AG04450 (cell line): ENCODE results near the gene RAB19. TPM values are rescaled to one million over a fixed set of nuclear protein-coding genes. Genes with fewer than 3 reads are reported as not detected.
"Not testable (repeated sequence)": the region's sequence is repeated elsewhere in the genome, so short reads cannot be mapped to it uniquely, and the experiment has no call there.

Experiments used
- CTCF ChIA-PET: fragments of 300-600, 350-600 bp; formaldehyde crosslinking; extraction: SDS; loops from one replicate; lab custom pipeline; 2022; ENCODE audit warnings: antibody characterized with exemption, inconsistent platforms; lab: Charles Lee
- POLR2A ChIA-PET: fragments of 350-600 bp; formaldehyde crosslinking; extraction: SDS; loops from one replicate; lab custom pipeline; 2021; ENCODE audit warnings: antibody characterized with exemption, inconsistent platforms; lab: Yijun Ruan, JAX
- DNase-seq: peaks from one replicate; pipeline ENCODE4 v3.0.0-alpha.2; 2011; ENCODE audit warnings: low read depth, low spot score
- H3K27ac ChIP-seq: one replicate; pipeline ENCODE4 v1.5.1; 2012; ENCODE audit warnings: low read depth, low read length, control low read depth
- H3K27me3 ChIP-seq: one replicate; pipeline ENCODE4 v1.6.0; 2012; ENCODE audit warnings: low read length; ENCODE audit not compliant: control insufficient read depth, insufficient read depth
- H3K4me3 ChIP-seq: 2 replicates; pipeline ENCODE4 v1.5.1; 2011; ENCODE audit warnings: mild to moderate bottlenecking, low read depth, low read length, control low read depth
- H3K9me3 ChIP-seq: 2 replicates; pipeline ENCODE4 v1.5.1; 2012; ENCODE audit warnings: low read length; ENCODE audit not compliant: control insufficient read depth, insufficient read depth
- polyA plus RNA-seq: library from polyadenylated mRNA; depleted of rRNA; stranded (reverse); fragments of >200 nt; gene quantifications from 2 replicates; pipeline ENCODE4 v1.2.3, GENCODE V29; 2011
- TF ChIP-seq, protein P1 (sequence below): IDR thresholded peaks from 2 replicates; pipeline ENCODE4 v1.5.1; 2011; ENCODE audit warnings: low read depth, low read length, control low read depth, inconsistent platforms

The RAB19 gene
- polyA plus RNA-seq, 1 experiment, result not detected

DNA sequence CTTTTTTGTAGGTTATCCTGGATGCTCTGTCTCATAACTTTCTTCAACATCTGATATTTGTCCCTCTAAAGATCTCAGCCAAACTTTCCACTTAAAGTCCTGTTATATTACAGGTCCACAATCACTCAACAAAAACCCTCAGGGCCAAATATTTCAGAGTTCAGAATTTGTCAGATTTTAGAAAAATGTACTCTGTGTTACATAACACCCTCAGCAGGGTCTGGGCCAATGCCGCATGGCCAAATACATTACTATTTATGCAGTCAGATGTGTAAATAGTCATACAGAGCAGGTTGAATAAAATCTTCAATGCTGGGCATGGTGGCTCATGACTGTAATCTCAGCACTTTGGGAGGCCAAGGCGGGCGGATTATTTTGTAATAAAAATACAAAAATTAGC, 11.5 kb downstream of the RAB19 start:
- CTCF ChIA-PET, result no interaction called here
- TF ChIP-seq, protein P1, sequence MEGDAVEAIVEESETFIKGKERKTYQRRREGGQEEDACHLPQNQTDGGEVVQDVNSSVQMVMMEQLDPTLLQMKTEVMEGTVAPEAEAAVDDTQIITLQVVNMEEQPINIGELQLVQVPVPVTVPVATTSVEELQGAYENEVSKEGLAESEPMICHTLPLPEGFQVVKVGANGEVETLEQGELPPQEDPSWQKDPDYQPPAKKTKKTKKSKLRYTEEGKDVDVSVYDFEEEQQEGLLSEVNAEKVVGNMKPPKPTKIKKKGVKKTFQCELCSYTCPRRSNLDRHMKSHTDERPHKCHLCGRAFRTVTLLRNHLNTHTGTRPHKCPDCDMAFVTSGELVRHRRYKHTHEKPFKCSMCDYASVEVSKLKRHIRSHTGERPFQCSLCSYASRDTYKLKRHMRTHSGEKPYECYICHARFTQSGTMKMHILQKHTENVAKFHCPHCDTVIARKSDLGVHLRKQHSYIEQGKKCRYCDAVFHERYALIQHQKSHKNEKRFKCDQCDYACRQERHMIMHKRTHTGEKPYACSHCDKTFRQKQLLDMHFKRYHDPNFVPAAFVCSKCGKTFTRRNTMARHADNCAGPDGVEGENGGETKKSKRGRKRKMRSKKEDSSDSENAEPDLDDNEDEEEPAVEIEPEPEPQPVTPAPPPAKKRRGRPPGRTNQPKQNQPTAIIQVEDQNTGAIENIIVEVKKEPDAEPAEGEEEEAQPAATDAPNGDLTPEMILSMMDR, result no peak
- Histone ChIP-seq H3K27me3 (peaks cover 12% of the 10 kb centered on the region), H3K9me3 (no peaks in the 10 kb centered on the region), H3K27ac (no peak overlapping the region), H3K4me3 (no peak overlapping the region)
- POLR2A ChIA-PET, result no interaction called here
- DNase-seq, result no peak

DNA sequence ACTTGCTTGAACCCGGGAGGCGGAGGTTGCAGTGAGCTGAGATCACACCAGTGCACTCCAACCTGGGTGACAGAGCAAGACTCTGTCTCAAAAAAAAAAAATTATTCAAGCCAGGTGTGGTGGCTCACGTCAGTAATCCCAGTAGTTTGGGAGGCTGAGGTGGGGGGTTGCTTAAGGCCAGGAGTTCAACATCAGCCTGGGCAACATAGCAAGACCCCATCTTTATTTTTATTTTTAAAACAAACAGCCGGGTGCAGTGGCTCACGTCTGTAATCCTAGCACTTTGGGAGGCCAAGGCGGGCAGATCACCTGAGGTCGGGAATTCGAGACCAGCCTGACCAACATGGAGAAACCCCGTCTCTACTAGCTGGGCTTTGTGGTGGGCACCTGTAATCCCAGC, 12.0 kb downstream of the RAB19 start:
- CTCF ChIA-PET, POLR2A ChIA-PET, DNase-seq: not testable (repeated sequence)

DNA sequence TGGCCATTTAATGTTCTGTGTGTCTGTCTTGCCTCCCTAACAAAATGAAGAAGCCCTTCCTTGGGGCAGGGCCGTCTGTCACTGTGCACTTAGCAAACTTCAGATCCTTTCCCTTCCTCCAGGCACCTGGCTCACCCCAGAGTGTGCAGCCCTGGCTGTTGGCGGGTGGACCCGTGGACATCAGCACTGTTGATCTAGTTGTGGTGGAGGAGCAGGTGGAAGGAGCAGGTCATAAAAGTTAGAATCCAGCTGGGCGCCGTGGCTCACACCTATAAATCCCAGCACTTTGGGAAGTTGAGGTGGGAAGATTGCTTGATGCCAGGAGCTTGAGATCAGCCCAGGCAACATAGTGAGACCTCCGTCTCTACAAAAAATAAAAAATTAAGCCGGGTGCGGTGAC, 12.7 kb downstream of the RAB19 start:
- DNase-seq, result no peak
- ChIA-PET CTCF (interaction anchor here (0.5 to 0.6 kb wide), 2 partner anchors 82 to 231 kb away, joined by 3 read pairs; no protein-coding TSS in a partner anchor), POLR2A (no interaction called here)
- no peaks in the 10 kb centered on the region for H3K9me3 ChIP-seq
- TF ChIP-seq, protein P1, result no peak
- H3K4me3 ChIP-seq, result no peak overlapping the region
- no peak overlapping the region for H3K27ac ChIP-seq
- peaks cover 14% of the 10 kb centered on the region for H3K27me3 ChIP-seq

More for the DNA sequence above, 12.0 kb downstream of the RAB19 start:
- H3K9me3 ChIP-seq, H3K27ac ChIP-seq, H3K4me3 ChIP-seq: not testable (repeated sequence)
- H3K27me3 ChIP-seq, result peaks cover 14% of the 10 kb centered on the region

DNA sequence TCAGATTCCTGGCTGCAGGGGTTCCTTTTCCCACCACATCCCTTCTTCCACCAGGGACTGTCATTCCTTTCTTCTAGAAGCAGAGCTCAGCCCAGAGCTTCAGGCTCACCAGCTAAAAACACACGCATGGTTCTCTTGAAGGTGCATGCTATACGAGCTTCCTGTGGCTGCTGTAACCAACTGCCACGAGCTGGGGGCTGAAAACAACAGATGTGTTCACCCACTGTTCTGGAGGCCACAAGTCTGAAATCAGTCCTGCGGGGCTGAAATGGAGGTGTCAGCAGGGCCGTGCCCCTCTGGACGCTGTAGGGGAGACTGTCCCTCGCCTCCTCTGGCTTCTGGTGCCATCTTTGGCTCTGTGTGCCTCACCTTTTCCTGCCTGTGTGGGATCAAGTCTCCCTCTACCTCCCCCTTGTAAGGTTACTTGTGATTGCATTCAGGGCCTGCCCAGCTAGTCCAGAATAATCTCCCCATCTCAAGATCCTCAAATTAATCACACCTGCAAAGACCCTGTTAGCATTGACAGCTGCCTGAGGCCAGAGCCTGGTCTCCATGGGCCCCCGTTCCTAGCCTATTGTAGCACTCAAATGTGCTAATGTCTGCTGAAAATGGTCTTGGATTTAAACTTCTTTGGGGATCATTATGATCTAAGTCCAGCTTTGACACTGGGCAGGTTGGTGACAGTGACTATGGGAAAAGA, 13.7 kb downstream of the RAB19 start:
- TF ChIP-seq, protein P1, result no peak
- H3K4me3 ChIP-seq, result no peak overlapping the region
- ChIA-PET CTCF (interaction anchor here (0.6 to 0.8 kb wide), 2 partner anchors 83 to 598 kb away, joined by 3 to 5 read pairs; no protein-coding TSS in a partner anchor), POLR2A (interaction anchor here (0.6 kb wide), 1 partner anchor 211 kb away, joined by 5 read pairs; no protein-coding TSS in a partner anchor)
- H3K27me3 ChIP-seq, result peaks cover 12% of the 10 kb centered on the region
- no peak overlapping the region for H3K27ac ChIP-seq
- no peaks in the 10 kb centered on the region for H3K9me3 ChIP-seq
- DNase-seq, result no peak

DNA sequence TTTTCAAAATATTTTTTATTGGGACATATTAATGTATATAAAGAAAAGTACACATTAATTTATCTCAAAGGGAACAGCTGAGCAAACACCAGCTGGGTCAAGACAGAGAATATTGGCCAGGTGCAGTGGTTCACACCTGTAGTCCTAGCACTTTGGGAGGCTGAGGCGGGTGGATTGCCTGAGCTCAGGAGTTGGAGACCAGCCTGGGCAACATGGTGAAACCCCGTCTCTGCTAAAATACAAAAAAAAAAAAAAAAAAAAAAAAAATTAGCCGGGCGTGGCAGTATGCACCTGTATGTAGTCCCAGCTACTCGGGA, 14.3 kb downstream of the RAB19 start:
- DNase-seq, POLR2A ChIA-PET, H3K9me3 ChIP-seq, H3K4me3 ChIP-seq, H3K27ac ChIP-seq: not testable (repeated sequence)
- peaks cover 12% of the 10 kb centered on the region for H3K27me3 ChIP-seq
- CTCF ChIA-PET, result interaction anchor here (0.6 to 0.8 kb wide), 3 partner anchors 22 to 1531 kb away, joined by 4 to 6 read pairs (median 5); no protein-coding TSS in a partner anchor

DNA sequence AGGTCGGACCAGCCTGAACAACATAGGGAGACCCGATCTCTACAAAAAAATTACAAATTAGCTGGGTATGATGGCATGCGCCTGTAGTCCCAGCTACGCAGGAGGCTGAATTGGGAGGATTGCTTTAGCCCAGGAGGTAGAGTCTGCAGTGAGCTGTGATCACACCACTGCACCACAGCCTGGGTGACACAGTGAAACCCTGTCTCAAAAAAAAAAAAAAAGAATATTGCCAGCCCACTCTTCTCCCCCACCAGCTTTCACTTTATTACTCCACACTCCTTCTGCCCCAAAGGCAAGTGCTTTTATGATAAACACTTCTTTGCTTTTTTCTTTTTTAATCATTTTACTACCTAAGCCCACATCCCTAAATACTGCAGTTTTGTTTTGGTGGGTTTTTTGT, 14.8 kb downstream of the RAB19 start:
- CTCF ChIA-PET, result interaction anchor here (0.6 to 0.7 kb wide), 2 partner anchors 21 to 1532 kb away, joined by 4 to 6 read pairs; no protein-coding TSS in a partner anchor
- POLR2A ChIA-PET, result no interaction called here
- no peak for DNase-seq
- Histone ChIP-seq H3K27ac (no peak overlapping the region), H3K27me3 (peaks cover 12% of the 10 kb centered on the region), H3K9me3 (no peaks in the 10 kb centered on the region), H3K4me3 (no peak overlapping the region)
- TF ChIP-seq, protein P1, result no peak
